ENCODE data around the gene TMEM258.

Gene TMEM258

DNA sequence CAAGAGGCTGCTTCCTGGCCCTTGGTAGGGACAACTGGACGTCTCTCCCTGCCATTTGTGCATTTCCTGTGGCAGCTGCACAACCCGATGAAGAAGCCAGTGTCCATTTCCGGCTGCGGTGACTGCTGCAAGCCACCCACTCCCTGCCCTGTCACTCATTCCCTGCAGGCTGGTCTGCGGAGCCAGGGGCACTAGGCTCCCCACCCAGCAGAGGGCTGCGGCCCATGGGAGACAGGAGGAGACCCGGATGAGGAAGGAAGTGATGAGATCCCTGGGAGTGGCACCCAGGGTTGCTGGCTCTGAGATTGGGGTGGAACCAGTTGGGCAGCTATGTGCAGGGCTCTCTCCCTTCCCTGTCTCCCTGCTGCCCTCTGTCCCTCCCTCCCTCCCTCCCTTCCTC, 50.0 kb downstream of the TMEM258 start:
- in situ Hi-C loops (cut with HindIII; ENCODE audit: low pct_ligation_motif_present, low sequenced_read_pairs), result no loop called here
- no peak for DNase-seq

DNA sequence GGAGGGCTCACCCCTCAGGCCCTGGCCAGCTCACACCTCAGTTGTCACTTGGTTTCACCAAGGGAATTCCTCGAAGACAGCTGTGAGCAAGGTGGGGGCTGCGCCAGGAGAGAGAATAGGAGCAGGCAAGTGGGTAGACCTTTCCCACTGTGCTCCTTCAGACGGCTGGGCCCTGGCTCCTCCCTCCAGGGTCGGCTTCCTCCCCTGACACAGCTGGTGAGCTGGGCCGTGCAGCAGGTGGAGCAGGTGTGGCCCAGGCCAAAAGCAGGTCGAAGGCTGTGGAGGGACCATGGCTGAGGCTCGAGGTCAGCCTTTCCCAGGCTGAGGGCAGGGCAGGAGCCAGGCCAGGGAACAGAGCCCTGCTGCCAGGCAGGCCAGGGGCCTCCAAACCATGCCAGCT, 52.4 kb downstream of the TMEM258 start:
- H3K4me3 ChIP-seq (ENCODE audit: low read depth, low read length), result no peak overlapping the region
- TF ChIP-seq, protein P1, sequence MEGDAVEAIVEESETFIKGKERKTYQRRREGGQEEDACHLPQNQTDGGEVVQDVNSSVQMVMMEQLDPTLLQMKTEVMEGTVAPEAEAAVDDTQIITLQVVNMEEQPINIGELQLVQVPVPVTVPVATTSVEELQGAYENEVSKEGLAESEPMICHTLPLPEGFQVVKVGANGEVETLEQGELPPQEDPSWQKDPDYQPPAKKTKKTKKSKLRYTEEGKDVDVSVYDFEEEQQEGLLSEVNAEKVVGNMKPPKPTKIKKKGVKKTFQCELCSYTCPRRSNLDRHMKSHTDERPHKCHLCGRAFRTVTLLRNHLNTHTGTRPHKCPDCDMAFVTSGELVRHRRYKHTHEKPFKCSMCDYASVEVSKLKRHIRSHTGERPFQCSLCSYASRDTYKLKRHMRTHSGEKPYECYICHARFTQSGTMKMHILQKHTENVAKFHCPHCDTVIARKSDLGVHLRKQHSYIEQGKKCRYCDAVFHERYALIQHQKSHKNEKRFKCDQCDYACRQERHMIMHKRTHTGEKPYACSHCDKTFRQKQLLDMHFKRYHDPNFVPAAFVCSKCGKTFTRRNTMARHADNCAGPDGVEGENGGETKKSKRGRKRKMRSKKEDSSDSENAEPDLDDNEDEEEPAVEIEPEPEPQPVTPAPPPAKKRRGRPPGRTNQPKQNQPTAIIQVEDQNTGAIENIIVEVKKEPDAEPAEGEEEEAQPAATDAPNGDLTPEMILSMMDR (IDR thresholded peaks at IDR 0.05; ENCODE audit: low read depth, low read length, missing control alignments), result no peak
- in situ Hi-C loops (cut with HindIII; ENCODE audit: low pct_ligation_motif_present, low sequenced_read_pairs), result no loop called here
- H3K36me3 ChIP-seq (replicated peaks), result peaks cover 17% of the 10 kb centered on the region
- DNase-seq, result no peak
- no peak overlapping the region for H3K27ac ChIP-seq
- H3K27me3 ChIP-seq (replicated peaks), result no peaks in the 10 kb centered on the region

More for the DNA sequence above, 50.0 kb downstream of the TMEM258 start:
- TF ChIP-seq, protein P1 (IDR thresholded peaks at IDR 0.05; ENCODE audit: low read depth, low read length, missing control alignments), result no peak
- Histone ChIP-seq H3K36me3 (replicated peaks) (peaks cover 9% of the 10 kb centered on the region), H3K27ac (no peak overlapping the region), H3K4me3 (ENCODE audit: low read depth, low read length) (no peak overlapping the region), H3K27me3 (replicated peaks) (no peaks in the 10 kb centered on the region)

DNA sequence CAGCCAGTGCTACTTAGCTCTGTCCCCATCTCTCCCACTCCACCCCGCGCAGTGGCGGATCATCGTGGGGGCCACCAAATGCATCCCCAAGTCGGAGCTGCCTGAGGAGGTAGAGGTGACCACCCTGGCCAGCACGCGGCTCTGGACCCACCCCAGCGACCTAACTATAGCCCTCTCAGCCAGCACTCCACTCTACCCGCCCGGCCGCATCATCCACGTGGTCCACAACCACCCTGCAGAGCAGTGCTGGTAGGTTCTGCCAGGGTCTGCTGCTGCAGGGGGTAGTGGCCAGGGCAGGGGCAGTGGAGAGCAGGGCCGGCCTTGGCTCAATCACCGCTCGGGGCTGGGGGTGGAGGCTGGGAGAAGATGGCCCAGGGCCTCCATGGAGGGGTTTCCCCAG, 53.0 kb downstream of the TMEM258 start:
- Histone ChIP-seq H3K27ac (no peak overlapping the region), H3K4me3 (ENCODE audit: low read depth, low read length) (no peak overlapping the region), H3K36me3 (replicated peaks) (peaks cover 17% of the 10 kb centered on the region), H3K27me3 (replicated peaks) (no peaks in the 10 kb centered on the region)
- TF ChIP-seq, protein P1 (IDR thresholded peaks at IDR 0.05; ENCODE audit: low read depth, low read length, missing control alignments), result no peak
- no peak for DNase-seq
- in situ Hi-C loops (cut with HindIII; ENCODE audit: low pct_ligation_motif_present, low sequenced_read_pairs), result no loop called here

All from brain microvascular endothelial cell (primary cell).